PC-3 (cell line): ENCODE measurements around the gene TCAP. TPM values are rescaled to one million over a fixed set of nuclear protein-coding genes. Genes with fewer than 3 reads are reported as not detected.

Experiments
- ATAC-seq: fragments of 200-7000 bp; cut with Tn5 transposase; 2 replicates; pipeline ENCODE4 v1.9.1; 2020; ENCODE audit warnings: mild to moderate bottlenecking, moderate library complexity
- BruUV-seq: library from RNA; stranded (reverse); fragments of 400-500 nt; replicated peaks from 2 replicates; lab custom pipeline; 2021; lab: Mats Ljungman, UMichigan
- CTCF ChIA-PET: fragments of 300-600 bp; sonication (Branson Sonifier 250); formaldehyde crosslinking; loops from one replicate; lab custom pipeline; 2022; ENCODE audit warnings: antibody characterized with exemption; lab: Charles Lee
- POLR2A ChIA-PET: fragments of 300-600 bp; sonication (Branson Sonifier 250); formaldehyde crosslinking; loops from one replicate; lab custom pipeline; 2022; ENCODE audit warnings: antibody characterized with exemption; ENCODE audit not compliant: unreplicated experiment; lab: Charles Lee
- DNase-seq: peaks from one replicate; pipeline ENCODE4 v3.0.0-alpha.2; 2015
- H2AFZ ChIP-seq: fragments of 300-600 bp; sonication (generic); 2 replicates; pipeline ENCODE4 v1.6.0; 2016; ENCODE audit warnings: antibody characterized with exemption, low read length
- H3F3A ChIP-seq: fragments of 300-600 bp; sonication (generic); one replicate; pipeline ENCODE4 v1.6.0; 2017; ENCODE audit warnings: antibody characterized with exemption, low read length, control low read depth, mild to moderate bottlenecking; ENCODE audit not compliant: unreplicated experiment
- H3K27ac ChIP-seq: fragments of 300-600 bp; sonication (generic); 2 replicates; pipeline ENCODE4 v1.5.1; 2016; ENCODE audit warnings: mild to moderate bottlenecking, low read length
- H3K27me3 ChIP-seq: fragments of 300-600 bp; sonication (generic); 2 replicates; pipeline ENCODE4 v1.6.1; 2016; ENCODE audit warnings: low read length, mixed read lengths
- H3K36me3 ChIP-seq: fragments of 300-600 bp; sonication (generic); 2 replicates; pipeline ENCODE4 v1.6.1; 2016; ENCODE audit warnings: low read depth, mixed run types, low read length, mixed read lengths
- H3K4me1 ChIP-seq: fragments of 300-600 bp; sonication (generic); 2 replicates; pipeline ENCODE4 v1.5.1; 2016; ENCODE audit warnings: low read length; ENCODE audit not compliant: insufficient read depth
- H3K4me2 ChIP-seq: fragments of 300-600 bp; sonication (generic); 2 replicates; pipeline ENCODE4 v1.6.0; 2016; ENCODE audit warnings: low read length
- H3K4me3 ChIP-seq: fragments of 300-600 bp; sonication (generic); 2 replicates; pipeline ENCODE4 v1.5.1; 2016; ENCODE audit warnings: mild to moderate bottlenecking, low read length, mixed read lengths
- H3K79me2 ChIP-seq: fragments of 300-600 bp; sonication (generic); 2 replicates; pipeline ENCODE4 v1.6.1; 2017; ENCODE audit warnings: low read length, mixed read lengths
- H3K9ac ChIP-seq: fragments of 300-600 bp; sonication (generic); 2 replicates; pipeline ENCODE4 v1.6.0; 2016; ENCODE audit warnings: mild to moderate bottlenecking, low read length
- H3K9me2 ChIP-seq: fragments of 300-600 bp; sonication (generic); replicated peaks from 2 replicates; pipeline ENCODE4 v1.6.1; 2016; ENCODE audit warnings: mixed run types, low read length, mixed read lengths
- H3K9me3 ChIP-seq: fragments of 300-600 bp; sonication (generic); 2 replicates; pipeline ENCODE4 v1.6.1; 2016; ENCODE audit warnings: low read length, mixed read lengths
- H4K20me1 ChIP-seq: fragments of 300-600 bp; sonication (generic); 2 replicates; pipeline ENCODE4 v1.6.1; 2016; ENCODE audit warnings: low read length, mixed read lengths
- CTCF ChIP-seq: fragments of 300-600 bp; sonication (generic); conservative IDR thresholded peaks from 2 replicates; pipeline ENCODE4 v1.5.1; 2017; ENCODE audit warnings: antibody characterized with exemption, low read depth, mild to moderate bottlenecking, low read length
- EZH2 ChIP-seq: fragments of 300-600 bp; sonication (generic); IDR thresholded peaks from one replicate; pipeline ENCODE4 v1.6.1; 2017; ENCODE audit warnings: antibody characterized with exemption, mild to moderate bottlenecking, low read length; ENCODE audit not compliant: unreplicated experiment
- EZH2phosphoT487 ChIP-seq: fragments of 300-600 bp; sonication (generic); IDR thresholded peaks from 2 replicates; pipeline ENCODE4 v1.6.1; 2018; ENCODE audit warnings: mild to moderate bottlenecking, antibody characterized with exemption, low read length, borderline replicate concordance
- intact Hi-C: fragments of 100-400 bp; cut with micrococcal nuclease; formaldehyde crosslinking; loops from 2 replicates; pipeline ENCODE4 v1.9.0; 2023
- total RNA-seq: library from RNA; depleted of rRNA; stranded (reverse); fragments of >200 nt; gene quantifications from 2 replicates; pipeline ENCODE4 v1.2.3, GENCODE V29; 2014

The TCAP gene
- total RNA-seq, 1 experiment from 2014 or later: 0.51 TPM

GRCh38 chr17:39624313-39624712 lies 40.8 kb upstream of the TCAP start:
- CTCF ChIA-PET: no interaction called here
- Histone ChIP-seq H3K9me3 (no peaks in the 10 kb centered on the region), H2AFZ (no peak overlapping the region), H3K79me2 (no peaks in the 10 kb centered on the region), H3K4me3 (no peak overlapping the region), H3K4me1 (no peaks in the 10 kb centered on the region), H3K9ac (no peak overlapping the region), H3K27ac (no peak overlapping the region), H3F3A (no peaks in the 10 kb centered on the region), H3K4me2 (no peak overlapping the region), H4K20me1 (no peaks in the 10 kb centered on the region), H3K27me3 (peaks cover 13% of the 10 kb centered on the region), H3K9me2 (no peaks in the 10 kb centered on the region), H3K36me3 (no peaks in the 10 kb centered on the region; the same call in 1 of the 2 replicates)
- DNase-seq (no peak), ATAC-seq (no peak)
- TF ChIP-seq EZH2phosphoT487: no peak
- no peak for TF ChIP-seq EZH2
- TF ChIP-seq CTCF: no peak
- intact Hi-C loops: loop anchor here (5.0 kb wide), 1 partner anchor 128 kb away; no protein-coding TSS in a partner anchor
- POLR2A ChIA-PET: no interaction called here
- BruUV-seq: no TSS peak

- H2AFZ ChIP-seq: no peak overlapping the region
- TF ChIP-seq EZH2: no peak
- TF ChIP-seq EZH2phosphoT487: no peak
- no peak for TF ChIP-seq CTCF
- intact Hi-C loops: no loop called here
- BruUV-seq: no TSS peak
- no peak overlapping the region for H3K4me3 ChIP-seq
- no peaks in the 10 kb centered on the region for H3K4me1 ChIP-seq
- H3K9me3 ChIP-seq: no peaks in the 10 kb centered on the region
- H3K27ac ChIP-seq: no peak overlapping the region
- H3K36me3 ChIP-seq: no peaks in the 10 kb centered on the region; the same call in 1 of the 2 replicates
- no peak overlapping the region for H3K9ac ChIP-seq
- no peaks in the 10 kb centered on the region for H3F3A ChIP-seq
- no peaks in the 10 kb centered on the region for H4K20me1 ChIP-seq
- no peak for ATAC-seq
- H3K4me2 ChIP-seq: no peak overlapping the region
- H3K9me2 ChIP-seq: no peaks in the 10 kb centered on the region
- peaks cover 13% of the 10 kb centered on the region for H3K27me3 ChIP-seq
- H3K79me2 ChIP-seq: no peaks in the 10 kb centered on the region
- CTCF ChIA-PET: interaction anchor here (0.6 kb wide), 1 partner anchor 80 kb away, joined by 4 read pairs; no protein-coding TSS in a partner anchor
- POLR2A ChIA-PET: no interaction called here
- no peak for DNase-seq
These were observed 39.9 kb upstream of the TCAP start for GRCh38 chr17:39625198-39625785.
